Measurements from ENCODE around the gene TMEM40. TPM values are rescaled to one million over a fixed set of nuclear protein-coding genes. Genes with fewer than 3 reads are reported as not detected.

The TMEM40 gene
- total RNA-seq, 4 donors from 2014 or later: not detected

GRCh38 chr3:12764171-12764776 is 5.2 kb upstream of the TMEM40 start:
- no peaks in the 10 kb centered on the region for H3K27me3 ChIP-seq
- H3K36me3 ChIP-seq: no peaks in the 10 kb centered on the region
- H3K9me3 ChIP-seq: no peaks in the 10 kb centered on the region
- no peak for DNase-seq
- no peak overlapping the region for H3K4me3 ChIP-seq
- in situ Hi-C loops (cut with MboI; ENCODE audit: low pct_ligation_motif_present in 1 of 4, low pct_unique_long_range_greater_than_20kb in 1 of 4, low sequenced_read_pairs in 3 of 4): no loop called here
- no peak for TF ChIP-seq POLR2AphosphoS5 (IDR thresholded peaks at IDR 0.05)
- no peak for TF ChIP-seq CTCF (IDR thresholded peaks at IDR 0.05)
- TF ChIP-seq EP300 (IDR thresholded peaks at IDR 0.05; ENCODE audit: low read depth): no peak
- TF ChIP-seq POLR2A (IDR thresholded peaks at IDR 0.05): no peak
- intact Hi-C loops (cut with DNase I; ENCODE audit: low total_unique reads): no loop called here
- H3K4me1 ChIP-seq: no peaks in the 10 kb centered on the region
- WGBS, 2 donors (ENCODE audit: low coverage in 1 of 2): 73 to 96% methylated on average over 2 to 8 of the region's 8 CpGs
- no peak overlapping the region for H3K27ac ChIP-seq

- TF ChIP-seq EP300 (IDR thresholded peaks at IDR 0.05; ENCODE audit: low read depth): no peak
- no peak for TF ChIP-seq CTCF (IDR thresholded peaks at IDR 0.05)
- no peak for TF ChIP-seq POLR2AphosphoS5 (IDR thresholded peaks at IDR 0.05)
- no peak for TF ChIP-seq POLR2A (IDR thresholded peaks at IDR 0.05)
- WGBS, 2 donors (ENCODE audit: low coverage in 1 of 2): 70% methylated on average over 8 of the region's 8 CpGs; no CpG with 5 or more reads in 1 of the 2 donors
- Histone ChIP-seq H3K36me3 (no peaks in the 10 kb centered on the region), H3K27ac (no peak overlapping the region), H3K27me3 (no peaks in the 10 kb centered on the region), H3K4me1 (peaks cover 0 to 7% (median 6%) of the 10 kb centered on the region in 4 donors), H3K4me3 (no peak overlapping the region), H3K9me3 (no peaks in the 10 kb centered on the region)
- intact Hi-C loops (cut with DNase I; ENCODE audit: low total_unique reads): no loop called here
- no peak for DNase-seq
- in situ Hi-C loops (cut with MboI; ENCODE audit: low pct_ligation_motif_present in 1 of 4, low pct_unique_long_range_greater_than_20kb in 1 of 4, low sequenced_read_pairs in 3 of 4): no loop called here
Observed at GRCh38 chr3:12759693-12760565, 870 bp upstream of the TMEM40 start.

DNA sequence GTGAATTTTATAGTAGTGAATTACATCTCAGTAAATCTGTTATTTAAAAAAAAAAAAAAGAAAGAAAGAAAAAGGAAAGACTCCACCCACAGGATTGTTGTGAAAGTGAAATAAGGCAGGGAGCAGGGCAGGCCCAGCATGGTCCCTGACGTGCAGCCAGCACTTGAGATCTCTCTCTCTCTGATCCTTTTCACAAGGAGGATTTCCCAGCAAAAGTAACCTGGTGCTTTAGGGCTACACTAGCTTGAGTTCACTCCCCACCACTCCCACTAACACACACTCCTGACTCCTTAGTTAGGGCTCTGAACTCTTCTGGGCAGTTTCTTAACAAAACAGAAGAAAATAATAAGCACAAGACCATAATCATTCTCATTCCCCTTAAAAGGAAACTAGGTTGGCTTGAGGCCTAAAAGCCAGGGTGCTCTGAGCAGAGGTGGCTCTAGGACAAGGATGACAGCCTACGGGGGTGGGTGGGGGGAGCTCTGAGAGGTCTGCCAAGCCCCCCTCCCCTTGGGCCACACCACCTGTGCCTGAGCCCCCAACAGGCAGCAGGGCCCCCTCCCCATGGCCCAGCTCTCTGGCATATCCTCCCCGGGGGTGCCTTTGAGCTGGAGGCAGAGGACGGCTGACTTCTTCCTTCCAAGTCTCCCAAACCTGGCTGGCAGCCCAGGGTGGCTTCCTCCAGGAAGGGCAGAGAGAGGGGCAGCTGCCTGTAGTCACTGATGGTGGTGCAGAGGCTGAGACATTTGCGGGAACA is 856 bp downstream of the TMEM40 start:
- no peak for DNase-seq
- WGBS, 2 donors (ENCODE audit: low coverage in 1 of 2): 37% methylated on average over 4 of the region's 5 CpGs; no CpG with 5 or more reads in 1 of the 2 donors
- Histone ChIP-seq H3K27ac (peak overlapping the region; percentile 41 to 64 (median 50)), H3K4me1 (peaks cover 0 to 7% (median 6%) of the 10 kb centered on the region in 4 donors), H3K27me3 (no peaks in the 10 kb centered on the region), H3K36me3 (no peaks in the 10 kb centered on the region), H3K4me3 (no peak overlapping the region), H3K9me3 (no peaks in the 10 kb centered on the region)
- intact Hi-C loops (cut with DNase I; ENCODE audit: low total_unique reads): no loop called here
- TF ChIP-seq EP300 (IDR thresholded peaks at IDR 0.05; ENCODE audit: low read depth): no peak
- TF ChIP-seq POLR2A (IDR thresholded peaks at IDR 0.05): no peak
- TF ChIP-seq POLR2AphosphoS5 (IDR thresholded peaks at IDR 0.05): no peak
- no peak for TF ChIP-seq CTCF (IDR thresholded peaks at IDR 0.05)
- in situ Hi-C loops (cut with MboI; ENCODE audit: low pct_ligation_motif_present in 1 of 4, low pct_unique_long_range_greater_than_20kb in 1 of 4, low sequenced_read_pairs in 3 of 4): no loop called here

GRCh38 chr3:12756635-12757034 is 2.4 kb downstream of the TMEM40 start:
- in situ Hi-C loops (cut with MboI; ENCODE audit: low pct_ligation_motif_present in 1 of 4, low pct_unique_long_range_greater_than_20kb in 1 of 4, low sequenced_read_pairs in 3 of 4): no loop called here
- no peak for DNase-seq
- no peaks in the 10 kb centered on the region for H3K9me3 ChIP-seq
- H3K27me3 ChIP-seq: no peaks in the 10 kb centered on the region
- H3K4me3 ChIP-seq: no peak overlapping the region
- 96 to 100% methylated on average over 2 to 3 of the region's 3 CpGs for WGBS, 2 donors (ENCODE audit: low coverage in 1 of 2)
- no peak overlapping the region for H3K27ac ChIP-seq
- TF ChIP-seq CTCF (IDR thresholded peaks at IDR 0.05) (no peak), POLR2AphosphoS5 (IDR thresholded peaks at IDR 0.05) (no peak), EP300 (IDR thresholded peaks at IDR 0.05; ENCODE audit: low read depth) (no peak), POLR2A (IDR thresholded peaks at IDR 0.05) (no peak)
- H3K4me1 ChIP-seq: peaks cover 0 to 7% (median 6%) of the 10 kb centered on the region in 4 donors
- no peaks in the 10 kb centered on the region for H3K36me3 ChIP-seq
- intact Hi-C loops (cut with DNase I; ENCODE audit: low total_unique reads): no loop called here
